Stimulated activated CD8-positive, alpha-beta memory T cell treated with anti-CD3 and anti-CD28 coated beads, Interleukin-7, amount 100 ng/mL, for 4 hours (primary cell): ENCODE measurements around the gene ERAL1.
A peak's percentile ranks its signal among the peaks of the same experiment; 100 is the strongest.
"Not testable (repeated sequence)": the region's sequence is repeated elsewhere in the genome, so short reads cannot be mapped to it uniquely, and the experiment has no call there.

ENCODE experiments used
- DNase-seq, 2 donors: peaks; one replicate each; pipeline ENCODE4 v3.0.0-alpha.2; 2020; ENCODE audit warnings: low read depth in 2 of 2

Gene ERAL1

DNA sequence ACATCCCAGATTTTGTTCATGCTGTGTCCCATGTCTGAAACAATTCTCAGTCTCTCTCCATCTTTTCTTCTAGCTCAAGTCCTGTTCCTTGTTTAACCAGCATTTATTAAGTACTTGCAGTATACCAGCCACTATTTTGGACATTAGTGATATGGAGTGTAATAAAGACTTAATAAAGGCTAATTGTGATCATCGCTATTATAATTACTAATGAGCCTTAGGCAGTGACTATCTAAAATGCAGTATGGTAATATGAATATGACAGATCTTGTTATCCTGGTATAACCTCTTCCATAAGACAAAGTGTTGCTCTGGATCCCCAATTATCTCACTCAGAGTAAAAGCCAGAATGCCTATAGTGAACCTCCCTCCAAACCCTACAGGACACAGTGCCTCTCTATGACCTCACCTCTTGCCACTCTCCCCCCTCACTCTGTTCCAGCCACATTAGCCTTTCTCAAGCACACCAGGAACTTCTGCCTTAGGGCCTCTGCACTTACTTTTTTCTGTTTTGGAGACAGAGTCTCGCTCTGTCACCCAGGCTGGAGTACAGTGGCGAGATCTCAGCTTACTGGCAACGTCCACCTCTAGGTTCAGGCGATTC lies 44.5 kb downstream of the ERAL1 start:
- DNase-seq, result no peak

GRCh38 chr17:28900986-28901726 lies 46.3 kb downstream of the ERAL1 start:
- DNase-seq, result no peak

DNA sequence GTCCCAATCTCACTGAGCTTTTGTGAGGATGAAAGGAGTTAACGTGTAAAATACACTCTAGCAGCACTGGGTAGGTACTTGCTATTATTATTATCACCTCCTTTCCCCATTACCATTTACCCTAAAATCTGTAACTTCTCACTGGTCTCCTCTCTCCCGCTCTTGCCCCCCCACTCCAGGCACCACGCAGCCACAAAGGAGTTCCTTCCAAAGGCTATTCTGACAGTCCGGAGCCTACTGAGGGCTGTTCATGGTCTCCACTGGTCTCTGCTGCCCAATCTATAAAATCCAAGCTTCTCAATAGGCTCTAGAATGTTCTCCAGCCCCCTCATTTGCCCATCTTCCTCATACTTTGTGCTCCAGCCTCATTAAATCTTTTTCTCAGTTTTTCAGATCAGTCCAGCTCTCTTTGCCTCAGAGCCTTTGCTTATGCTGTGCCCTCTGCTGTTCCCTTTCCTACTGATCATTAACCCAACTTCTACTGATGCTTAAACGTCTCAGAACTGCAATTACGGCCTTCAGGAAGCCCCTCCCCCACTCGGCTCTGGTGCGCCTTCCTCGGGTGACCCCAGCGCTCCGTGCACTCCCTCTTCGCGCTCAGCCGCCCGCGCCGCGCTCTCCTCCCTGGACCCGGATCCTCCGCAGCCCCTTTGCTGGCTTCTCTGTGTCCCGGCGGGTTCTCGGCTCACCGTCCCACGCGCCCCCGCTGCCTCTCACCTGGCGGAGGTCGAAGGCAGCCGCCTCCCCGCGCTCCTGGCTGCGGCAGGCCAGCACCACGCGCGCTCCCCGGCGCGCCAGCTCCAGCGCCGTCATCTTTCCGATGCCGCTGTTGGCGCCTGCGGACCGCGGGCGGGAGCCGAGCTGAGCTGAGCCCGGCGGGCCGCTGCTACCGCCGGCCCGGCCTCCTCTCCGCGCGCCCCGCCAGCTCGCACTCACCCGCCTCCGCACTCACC lies 47.3 kb downstream of the ERAL1 start:
- DNase-seq, result peak in 1 of 2 donors; percentile 46

DNA sequence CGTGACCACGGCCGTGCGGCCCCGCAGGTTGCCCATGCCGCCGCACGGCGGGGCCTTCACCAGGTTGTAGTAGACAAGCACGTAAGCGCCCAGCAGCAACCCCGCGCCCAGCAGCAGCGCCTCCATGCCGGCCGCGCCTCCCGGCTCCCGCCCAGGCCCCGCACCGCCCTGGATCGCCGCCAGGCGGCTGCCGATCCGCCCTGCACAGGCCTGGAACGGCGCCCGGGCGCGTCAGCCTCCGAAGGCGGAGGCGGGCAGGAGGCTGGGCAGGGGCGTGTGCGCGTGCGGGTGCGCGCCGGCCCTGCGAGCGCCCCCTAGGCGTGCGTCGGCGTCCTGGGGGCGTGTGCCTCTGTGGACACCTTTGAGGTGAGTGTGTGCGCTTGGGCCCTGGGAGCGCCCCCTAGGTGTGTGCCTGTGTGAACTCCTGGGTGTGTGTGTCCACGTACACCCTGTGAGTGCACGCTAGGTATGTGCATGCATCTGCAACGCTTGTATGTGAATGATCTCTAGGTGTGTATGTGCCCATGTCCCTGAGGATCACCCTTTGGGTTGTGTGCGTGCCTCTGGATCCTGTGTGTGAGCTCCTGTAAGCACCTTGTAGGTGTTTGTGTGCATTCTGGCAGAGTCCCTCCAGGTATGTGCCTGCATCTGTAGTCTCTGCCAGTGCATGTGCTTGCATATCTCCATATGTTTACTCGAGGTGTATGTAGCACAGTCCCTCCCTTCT lies 48.2 kb downstream of the ERAL1 start, which contains the start of gene DHRS13:
Gene DHRS13, minus strand, starts transcription at position 261 of the 727 bp plus-strand sequence. Its CDS starts 135 bp downstream, at position 126.
- DNase-seq, result peak; percentile 79 to 90

- not testable (repeated sequence) for DNase-seq
These were observed 48.7 kb downstream of the ERAL1 start for GRCh38 chr17:28903546-28903841.

- no peak for DNase-seq
These were observed 50.0 kb downstream of the ERAL1 start for GRCh38 chr17:28904800-28905199.

GRCh38 chr17:28906276-28906675 lies 51.5 kb downstream of the ERAL1 start:
- no peak for DNase-seq

GRCh38 chr17:28906706-28907438 lies 52.1 kb downstream of the ERAL1 start:
- no peak for DNase-seq

DNA sequence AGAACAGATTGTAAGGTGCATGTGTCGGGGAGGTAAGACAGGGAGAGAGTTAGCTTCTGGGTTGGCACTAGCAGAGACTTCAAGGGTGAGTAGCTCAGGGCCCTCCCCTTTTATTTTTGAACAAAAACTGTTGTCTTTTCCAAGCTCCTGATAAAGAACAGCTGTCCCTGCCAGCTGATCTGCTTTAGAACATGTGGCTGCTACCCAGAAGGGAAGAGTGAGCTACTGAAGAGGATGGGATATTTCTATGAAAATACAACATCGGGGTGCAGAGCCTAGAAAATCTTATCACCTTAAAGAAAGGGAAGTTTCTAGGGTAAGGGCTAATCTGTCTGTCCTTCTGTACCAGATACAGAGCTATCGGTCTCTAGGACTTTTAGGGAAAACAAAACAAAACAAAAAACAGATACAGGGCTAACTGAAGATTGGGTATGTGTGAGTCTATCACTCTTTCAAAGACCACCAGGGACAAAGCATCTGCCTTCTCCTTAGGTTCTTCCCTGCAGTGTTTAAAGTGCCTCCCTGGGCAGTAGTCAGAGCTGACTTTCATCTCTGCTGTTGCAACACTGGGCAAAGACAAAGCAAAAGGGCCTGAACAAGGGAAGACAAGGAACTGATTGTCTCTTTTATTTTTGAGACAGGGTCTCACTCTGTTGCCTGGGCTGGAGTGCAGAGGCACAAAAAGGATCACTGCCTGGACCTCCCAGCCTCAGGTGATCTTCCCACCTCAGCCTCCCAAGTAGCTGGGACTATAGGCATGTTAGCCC lies 53.1 kb downstream of the ERAL1 start:
- DNase-seq, result no peak

DNA sequence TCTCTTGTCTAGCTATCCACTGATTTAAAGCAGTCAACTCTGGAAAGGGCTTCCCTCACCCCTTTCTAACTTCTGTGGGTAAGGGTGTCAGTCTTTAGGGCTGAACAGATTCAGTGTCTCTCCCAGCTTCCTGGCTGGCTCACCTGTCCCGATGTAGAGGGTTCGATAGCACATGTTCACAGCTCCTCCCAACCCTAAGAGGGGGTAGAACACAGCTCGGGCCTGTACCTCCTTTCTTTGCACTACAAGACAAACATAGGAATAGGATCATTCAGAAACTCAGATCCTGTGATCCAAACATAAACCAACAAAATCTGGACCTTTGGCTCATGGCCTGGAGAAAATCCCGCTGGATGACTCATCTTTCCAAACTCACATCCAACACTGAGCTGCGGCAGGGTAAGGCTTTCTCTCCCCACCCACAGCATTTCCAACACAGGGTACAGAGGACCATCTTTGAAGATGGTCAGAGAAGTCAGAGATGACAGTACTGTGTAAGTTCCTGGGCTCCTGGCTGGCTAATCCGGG lies 53.9 kb downstream of the ERAL1 start:
- no peak for DNase-seq

DNA sequence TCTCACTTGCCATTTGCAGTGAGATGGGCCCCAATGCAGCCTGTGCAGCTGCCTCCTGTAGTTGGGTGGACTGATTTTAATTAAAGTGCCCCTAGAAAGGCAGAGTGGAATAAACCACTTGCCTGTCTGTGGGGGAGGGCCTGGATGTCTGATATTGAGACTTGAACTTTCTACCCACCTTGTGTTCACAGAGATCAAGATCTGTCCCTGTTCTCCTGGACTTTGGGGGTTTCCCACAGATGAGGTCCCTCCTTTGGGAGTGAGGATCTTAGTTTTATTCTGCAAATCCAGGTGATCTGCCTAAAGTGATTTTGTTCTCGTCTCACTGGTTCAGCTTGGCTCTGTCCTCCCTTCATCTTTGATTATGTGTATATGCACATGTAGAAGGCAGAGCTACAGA lies 55.7 kb downstream of the ERAL1 start:
- no peak for DNase-seq
